GM19043 (cell line): ENCODE measurements around the gene ADGRD1.
"Not testable (repeated sequence)": the region's sequence is repeated elsewhere in the genome, so short reads cannot be mapped to it uniquely, and the experiment has no call there.

ENCODE experiments used
- ATAC-seq: cut with Tn5 transposase; IDR thresholded peaks from one replicate; pipeline ENCODE4 v1.9.1; 2021; ENCODE audit warnings: low read depth; ENCODE audit not compliant: unreplicated experiment

ADGRD1 gene

GRCh38 chr12:130937063-130937462 is 16.6 kb upstream of the ADGRD1 start:
- ATAC-seq = no peak

GRCh38 chr12:130937546-130937945 is 16.2 kb upstream of the ADGRD1 start:
- not testable (repeated sequence) for ATAC-seq

- no peak for ATAC-seq
Measured at GRCh38 chr12:130938186-130938585, 15.5 kb upstream of the ADGRD1 start.

GRCh38 chr12:130944878-130945277 is 8.8 kb upstream of the ADGRD1 start:
- no peak for ATAC-seq

GRCh38 chr12:130945786-130946492 is 7.8 kb upstream of the ADGRD1 start:
- ATAC-seq = no peak

GRCh38 chr12:130947028-130947613 is 6.6 kb upstream of the ADGRD1 start:
- ATAC-seq = no peak

- ATAC-seq = no peak
Measured at GRCh38 chr12:130948136-130948535, 5.6 kb upstream of the ADGRD1 start.

GRCh38 chr12:130948751-130949150 is 5.0 kb upstream of the ADGRD1 start:
- ATAC-seq = no peak

- ATAC-seq = no peak
Measured at GRCh38 chr12:130949806-130950205, 3.9 kb upstream of the ADGRD1 start.

GRCh38 chr12:130951636-130952035 is 2.1 kb upstream of the ADGRD1 start:
- no peak for ATAC-seq

- ATAC-seq = no peak
Measured at GRCh38 chr12:130952171-130952954, 1.3 kb upstream of the ADGRD1 start.

GRCh38 chr12:130954544-130954831 is 781 bp downstream of the ADGRD1 start:
- no peak for ATAC-seq

- ATAC-seq = no peak
Measured at GRCh38 chr12:130955238-130955816, 1.6 kb downstream of the ADGRD1 start.

- no peak for ATAC-seq
Measured at GRCh38 chr12:130956009-130956408, 2.3 kb downstream of the ADGRD1 start.

- ATAC-seq = no peak
Measured at GRCh38 chr12:130956456-130957303, 3.0 kb downstream of the ADGRD1 start.

- no peak for ATAC-seq
Measured at GRCh38 chr12:130957304-130957621, 3.6 kb downstream of the ADGRD1 start.

GRCh38 chr12:130958557-130959140 is 4.9 kb downstream of the ADGRD1 start:
- no peak for ATAC-seq

- no peak for ATAC-seq
Measured at GRCh38 chr12:130959632-130960031, 5.9 kb downstream of the ADGRD1 start.

- no peak for ATAC-seq
Measured at GRCh38 chr12:130960058-130960457, 6.4 kb downstream of the ADGRD1 start.

- no peak for ATAC-seq
Measured at GRCh38 chr12:130960787-130961186, 7.1 kb downstream of the ADGRD1 start.
